NCI-H2227 (cell line): ENCODE measurements around the gene CMTM1.
"Not testable (repeated sequence)": the region's sequence is repeated elsewhere in the genome, so short reads cannot be mapped to it uniquely, and the experiment has no call there.

Experiments
- DNase-seq: peaks from one replicate; lab custom pipeline; 2025; ENCODE audit not compliant: unreplicated experiment; lab: John Stamatoyannopoulos, UW

The CMTM1 gene

DNA sequence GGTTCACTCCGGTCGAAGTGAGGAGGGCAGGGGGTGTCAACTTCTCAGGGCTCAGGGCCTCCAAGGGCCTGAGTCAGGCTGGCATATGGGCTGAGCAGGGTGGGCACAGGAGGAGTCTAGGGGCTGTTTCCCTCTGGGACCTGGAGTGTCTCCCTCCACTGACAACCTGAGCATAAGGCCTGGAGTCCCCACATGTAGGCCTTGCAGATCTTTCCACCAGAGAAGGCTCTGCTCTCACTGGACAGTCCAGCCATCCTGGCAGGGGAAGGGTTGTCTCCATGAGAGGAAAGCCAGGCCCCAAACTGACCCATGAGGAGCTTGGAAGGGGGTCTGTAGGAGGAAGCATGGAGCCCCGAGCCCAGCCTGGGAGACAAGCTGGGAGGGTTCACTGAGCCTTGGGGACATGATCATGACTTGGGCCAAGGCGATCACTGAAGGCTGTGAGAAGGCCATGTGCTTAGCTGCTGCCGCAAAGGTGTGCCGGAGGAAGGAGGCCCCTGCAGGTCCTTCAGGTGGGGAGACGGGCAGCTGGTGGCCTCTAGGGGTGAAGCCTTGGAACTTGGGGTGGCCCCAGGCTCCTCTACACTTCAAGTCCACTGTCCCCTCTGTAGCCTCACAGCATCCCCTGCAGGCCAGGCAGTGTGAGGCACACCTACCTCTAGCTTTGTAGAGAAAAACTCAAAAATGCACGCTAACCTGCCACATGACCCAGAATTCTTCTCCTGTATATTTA, 22.9 kb downstream of the CMTM1 start:
- DNase-seq: no peak

- DNase-seq: no peak
Observed at GRCh38 chr16:66590322-66590721, 24.1 kb downstream of the CMTM1 start.

DNA sequence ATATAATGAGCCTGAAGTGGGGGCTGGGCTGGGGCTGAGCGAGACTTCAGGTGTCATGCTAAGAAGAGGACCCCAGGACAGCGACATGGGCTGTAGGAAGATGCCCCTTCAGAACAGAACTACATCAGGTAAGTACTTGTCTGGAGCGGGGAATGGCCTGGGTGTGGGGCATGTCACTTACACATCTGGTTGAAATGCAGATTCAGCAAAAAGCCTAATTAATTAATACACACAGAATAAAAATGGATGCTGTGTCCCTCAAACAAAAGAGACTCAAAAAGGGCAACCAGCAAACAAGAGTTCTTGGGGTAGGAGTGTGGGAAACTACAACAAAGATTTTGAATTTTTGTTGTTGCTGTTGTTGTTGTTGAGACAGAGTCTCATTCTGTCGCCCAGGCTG, 24.8 kb downstream of the CMTM1 start:
- no peak for DNase-seq

GRCh38 chr16:66592241-66592640, 26.0 kb downstream of the CMTM1 start:
- no peak for DNase-seq

DNA sequence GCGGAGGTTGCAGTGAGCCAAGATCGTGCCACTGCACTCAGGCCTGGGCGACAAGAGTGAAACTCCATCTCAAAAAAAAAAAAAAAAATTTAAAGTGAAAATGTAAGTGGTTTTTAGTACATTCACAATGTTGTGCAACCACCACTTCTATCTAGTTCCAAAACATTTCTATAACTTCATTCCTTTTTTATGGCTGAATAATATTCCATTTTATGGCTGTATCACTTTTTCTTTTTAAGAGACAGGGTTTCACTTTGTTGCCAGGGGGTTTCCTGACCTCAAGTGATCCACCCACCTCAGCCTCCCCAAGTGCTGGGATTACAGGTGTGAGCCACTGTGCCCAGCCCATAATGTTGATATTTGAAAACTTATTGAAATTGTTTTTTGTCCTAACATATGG, 26.6 kb downstream of the CMTM1 start:
- DNase-seq: no peak

DNA sequence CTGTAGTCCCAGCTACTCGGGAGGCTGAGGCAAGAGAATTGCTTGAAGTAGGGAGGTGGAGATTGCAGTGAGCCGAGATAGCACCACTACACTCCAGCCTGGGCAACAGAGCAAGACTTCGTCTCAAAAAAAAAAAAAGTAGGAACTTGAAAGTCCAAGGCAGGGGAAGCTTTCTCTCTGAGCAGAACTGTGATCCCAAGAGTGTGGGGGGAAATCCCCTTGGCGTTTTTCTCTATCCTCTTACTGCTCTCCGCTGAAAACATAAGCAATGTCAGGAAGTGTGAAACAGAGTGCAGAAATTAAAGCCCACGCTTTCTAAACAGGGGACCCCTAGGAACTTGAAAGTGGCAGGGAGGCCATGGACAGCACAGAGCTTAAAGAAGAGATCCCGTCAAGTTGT, 28.5 kb downstream of the CMTM1 start:
- no peak for DNase-seq

DNA sequence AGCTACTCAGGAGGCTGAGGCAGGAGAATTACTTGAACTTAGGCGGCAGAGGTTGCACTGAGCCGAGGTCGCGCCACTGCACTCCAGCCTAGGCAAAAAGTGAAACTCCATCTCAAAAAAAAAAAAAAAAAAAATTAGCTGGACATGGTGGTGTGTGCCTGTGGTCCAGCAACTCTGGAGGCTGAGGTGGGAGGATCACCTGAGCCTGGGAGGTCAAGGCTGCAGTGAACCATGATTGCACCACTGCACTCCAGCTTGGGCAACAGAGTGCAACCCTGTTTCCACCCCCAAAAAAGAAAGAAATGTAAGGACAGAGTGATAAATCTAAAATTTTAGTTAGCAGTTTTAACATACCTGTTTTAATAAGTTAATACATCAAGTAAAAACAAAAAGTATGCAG, 30.3 kb downstream of the CMTM1 start:
- not testable (repeated sequence) for DNase-seq

- DNase-seq: no peak
Observed at GRCh38 chr16:66596986-66597848, 31.0 kb downstream of the CMTM1 start.

GRCh38 chr16:66598111-66598510, 31.9 kb downstream of the CMTM1 start:
- no peak for DNase-seq

GRCh38 chr16:66599726-66600125, 33.5 kb downstream of the CMTM1 start:
- no peak for DNase-seq

DNA sequence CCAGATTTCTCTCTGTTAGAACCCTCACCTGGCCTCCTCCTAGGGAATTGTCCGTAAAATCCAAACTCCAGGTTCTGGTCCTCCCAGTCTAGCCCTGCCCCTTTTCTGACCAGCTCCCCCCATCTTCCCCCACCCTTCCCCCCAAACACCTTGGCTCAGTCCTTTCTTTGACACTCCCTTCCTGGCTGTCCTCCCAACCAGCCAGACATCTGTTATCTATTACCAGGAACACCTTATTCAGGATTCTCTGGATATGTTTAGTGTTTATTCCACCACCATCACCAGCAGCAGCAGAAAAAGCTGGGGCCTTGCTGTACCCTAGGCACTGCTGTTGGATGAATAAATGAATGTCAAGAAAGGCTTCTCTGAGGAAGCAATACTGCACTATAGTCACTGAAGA, 34.2 kb downstream of the CMTM1 start:
- no peak for DNase-seq

DNA sequence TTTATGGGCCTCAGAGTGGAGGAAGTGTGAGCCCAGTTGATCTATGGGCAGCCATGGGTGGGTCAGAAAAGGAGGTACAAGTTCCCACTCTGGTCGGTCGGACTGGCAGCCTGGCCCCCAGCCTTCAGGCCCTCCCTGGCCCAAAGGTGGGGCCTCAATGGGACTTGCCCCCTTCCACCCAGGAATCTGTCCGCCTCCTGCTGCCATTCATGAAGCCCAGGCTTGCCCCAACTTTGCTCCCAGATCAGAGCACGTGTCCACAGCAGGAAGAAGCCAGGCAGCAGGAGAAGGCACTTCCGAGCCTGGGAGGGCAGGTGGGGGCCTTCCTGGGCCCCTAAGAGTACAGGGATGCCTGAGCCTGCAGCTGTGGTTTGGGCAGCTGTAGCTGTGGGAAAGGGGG, 35.2 kb downstream of the CMTM1 start:
- DNase-seq: no peak

DNA sequence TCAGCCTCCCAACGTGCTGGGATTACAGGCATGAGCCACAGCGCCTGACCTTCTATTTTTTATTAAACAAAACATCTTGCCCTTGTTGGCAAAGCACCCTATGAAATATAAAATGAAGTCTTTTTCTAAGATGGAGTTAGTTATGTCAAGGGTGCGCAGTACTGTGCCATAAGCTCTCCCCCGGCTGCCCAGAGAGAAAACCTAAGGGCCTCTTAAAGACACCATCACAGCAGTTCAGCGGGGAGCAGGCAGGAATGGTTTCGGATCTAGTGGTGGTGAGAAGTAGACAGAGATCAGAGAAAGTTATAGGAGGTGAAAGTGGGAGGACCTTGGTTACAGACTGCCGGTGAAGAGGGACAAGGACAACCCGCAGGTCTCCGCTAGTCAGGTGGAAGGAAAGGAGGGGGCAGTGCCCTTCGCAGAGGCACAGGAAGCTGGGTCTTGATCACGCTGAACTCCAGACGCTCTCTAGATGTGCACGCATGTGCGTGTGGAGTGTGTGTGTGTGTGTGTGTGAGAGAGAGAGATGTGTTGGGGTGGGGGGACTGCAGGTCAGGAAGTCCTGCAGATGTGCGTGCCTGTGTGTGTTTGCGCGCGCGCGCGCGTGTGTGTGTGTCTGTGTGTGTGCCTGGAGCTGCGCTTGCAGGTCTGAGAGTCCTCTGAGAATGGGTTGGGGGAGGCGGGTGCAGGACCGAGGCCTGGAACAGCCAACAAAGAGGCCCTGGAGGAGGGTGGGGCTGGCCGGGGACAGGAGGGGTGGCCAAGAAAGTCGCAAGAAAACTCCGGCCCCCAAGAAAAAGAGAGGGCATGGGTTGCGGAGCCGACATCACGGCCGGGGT, 37.5 kb downstream of the CMTM1 start:
- DNase-seq: peak; percentile 70

DNA sequence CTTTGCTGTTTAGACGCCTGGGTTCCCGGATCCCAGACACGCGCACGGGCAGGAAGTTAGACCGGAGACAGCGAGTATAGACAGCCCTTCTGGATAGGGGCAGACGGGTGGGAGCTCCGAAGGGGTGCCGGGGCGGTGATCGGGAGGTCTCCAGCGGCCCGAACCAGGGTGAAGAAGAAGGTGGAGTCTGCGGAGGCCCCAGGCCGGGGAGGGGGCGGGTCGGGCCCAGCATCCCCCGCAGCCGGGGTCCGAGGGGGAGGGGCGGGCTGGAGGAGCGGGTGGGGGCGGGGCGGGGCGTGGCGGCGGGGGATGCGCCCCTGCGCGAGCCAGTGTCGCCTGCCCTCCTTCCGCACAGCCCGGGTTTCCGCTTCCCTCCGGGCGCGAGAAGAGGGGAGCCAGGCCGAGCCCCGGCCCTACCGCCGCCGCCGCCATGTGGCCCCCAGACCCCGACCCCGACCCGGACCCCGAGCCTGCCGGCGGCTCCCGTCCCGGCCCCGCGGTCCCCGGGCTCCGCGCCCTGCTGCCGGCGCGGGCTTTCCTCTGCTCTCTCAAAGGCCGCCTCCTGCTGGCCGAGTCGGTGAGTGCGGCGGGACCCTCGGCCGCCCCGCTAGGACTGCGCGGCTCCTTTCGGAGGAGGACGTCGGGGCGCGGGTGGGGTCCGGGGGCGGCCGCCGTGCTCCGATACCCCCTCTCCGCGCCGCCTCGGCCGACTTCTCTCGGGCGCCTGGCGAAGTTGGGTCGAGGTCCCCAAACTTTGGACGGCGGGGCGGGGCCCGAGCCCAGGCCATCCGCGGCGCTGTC, 38.3 kb downstream of the CMTM1 start, which contains the start of gene CMTM3:
CMTM3 (plus strand) TSS at position 329 of the 801 bp plus-strand sequence; CDS start at position 431, 102 bp downstream.
- DNase-seq: peak; percentile 77

GRCh38 chr16:66605177-66605978, 39.1 kb downstream of the CMTM1 start:
- peak; percentile 34 for DNase-seq

- no peak for DNase-seq
Observed at GRCh38 chr16:66605979-66606751, 39.9 kb downstream of the CMTM1 start.

GRCh38 chr16:66608241-66609138, 42.3 kb downstream of the CMTM1 start:
- DNase-seq: peak; percentile 78

DNA sequence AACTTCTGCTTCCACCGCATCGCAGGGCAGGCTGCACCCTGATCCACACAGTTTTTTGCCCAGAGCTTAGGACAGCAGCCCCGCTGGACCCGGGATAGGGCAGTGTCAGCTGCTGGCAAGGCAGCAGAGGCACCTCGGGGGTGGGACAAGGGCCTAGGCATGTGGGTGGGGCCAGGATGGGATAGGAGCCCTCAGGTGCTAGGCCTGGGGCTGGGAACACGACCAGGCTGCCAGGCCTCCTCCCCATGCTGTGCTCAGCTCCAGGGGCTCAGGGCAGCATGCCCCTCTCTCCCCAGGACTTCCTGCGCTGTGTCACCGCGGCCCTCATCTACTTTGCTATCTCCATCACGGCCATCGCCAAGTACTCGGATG, 42.9 kb downstream of the CMTM1 start:
- DNase-seq: no peak
